Ecto neural progenitor cell (in vitro differentiated cells): Measurements from ENCODE around the gene ANGPT4.
"Not testable (repeated sequence)": the region's sequence is repeated elsewhere in the genome, so short reads cannot be mapped to it uniquely, and the experiment has no call there.

Source experiments
- DNase-seq: peaks from one replicate; pipeline ENCODE4 v3.0.0-alpha.2; 2018; ENCODE audit warnings: low spot score

The ANGPT4 gene

DNA sequence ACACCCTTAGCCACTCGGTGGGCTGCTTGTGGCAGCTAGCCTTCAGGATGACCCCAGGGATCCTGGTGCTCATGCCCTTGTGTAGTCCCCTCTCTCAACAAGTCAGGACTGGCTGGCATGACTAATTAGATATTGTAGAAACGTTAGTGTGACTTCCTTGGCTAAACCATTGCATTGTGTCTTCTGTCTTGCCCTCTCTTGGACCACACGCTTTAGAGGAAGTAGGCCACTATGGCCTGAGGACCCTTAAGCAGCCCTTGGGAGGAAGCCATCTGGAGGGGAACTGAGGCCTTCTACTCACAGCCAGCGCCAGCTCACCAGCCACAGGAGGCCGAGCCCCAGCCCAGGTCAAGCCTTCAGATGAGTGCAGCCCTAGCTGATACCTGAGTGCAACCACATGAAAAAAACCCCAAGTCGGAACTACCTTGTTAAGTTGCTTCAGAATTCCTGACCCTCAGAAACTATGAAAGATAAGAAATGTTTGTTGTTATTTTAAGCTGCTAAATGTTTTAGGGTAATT lies 10.1 kb downstream of the ANGPT4 start:
- no peak for DNase-seq

- no peak for DNase-seq
These were observed 10.7 kb downstream of the ANGPT4 start for GRCh38 chr20:905396-905961.

DNA sequence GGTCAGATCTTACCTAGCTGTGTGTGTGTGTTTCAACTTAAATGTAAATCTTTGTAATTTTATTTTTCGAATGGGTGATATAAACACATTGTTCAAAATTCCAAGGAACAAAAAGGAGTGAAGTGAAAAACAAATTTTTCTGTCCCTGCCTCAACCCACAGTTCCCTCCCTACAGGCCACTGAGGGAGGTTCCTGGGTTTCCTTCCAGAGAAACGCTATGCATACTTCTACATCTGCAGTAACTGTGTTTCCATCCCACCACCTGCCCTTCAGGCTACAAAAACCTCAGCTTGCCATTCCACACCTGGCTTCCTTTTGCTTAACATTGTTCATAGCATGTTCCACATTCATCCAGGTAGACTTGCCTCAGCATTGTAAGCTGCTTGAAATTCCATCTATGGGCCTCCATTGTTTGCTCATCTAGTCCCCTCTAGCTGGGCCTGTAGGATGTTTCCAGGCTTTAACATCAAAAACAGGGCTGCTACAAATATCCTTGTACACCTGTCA lies 12.0 kb downstream of the ANGPT4 start:
- DNase-seq: no peak

- not testable (repeated sequence) for DNase-seq
These were observed 18.7 kb downstream of the ANGPT4 start for GRCh38 chr20:897436-897835.

GRCh38 chr20:896501-897025 lies 19.6 kb downstream of the ANGPT4 start:
- DNase-seq: no peak

GRCh38 chr20:892371-892770 lies 23.8 kb downstream of the ANGPT4 start:
- DNase-seq: not testable (repeated sequence)

DNA sequence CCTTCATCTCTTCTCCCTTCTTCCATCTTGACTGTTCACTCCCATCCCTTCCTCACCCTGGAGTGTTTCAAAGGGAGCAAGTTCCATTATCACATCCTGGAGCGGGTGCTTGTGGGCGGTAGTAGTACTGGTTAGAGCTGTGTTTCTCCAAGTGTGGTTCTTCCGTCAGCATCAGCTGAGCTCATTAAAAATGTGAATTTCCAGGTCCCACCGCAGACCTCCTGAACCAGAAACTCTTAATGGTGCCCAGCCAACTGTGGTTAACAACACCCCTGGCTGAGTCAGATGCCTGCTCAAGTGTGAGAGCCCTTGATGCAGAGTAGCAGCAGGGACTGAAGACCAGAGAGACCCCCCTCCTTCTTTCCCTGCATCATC lies 24.4 kb downstream of the ANGPT4 start:
- no peak for DNase-seq

DNA sequence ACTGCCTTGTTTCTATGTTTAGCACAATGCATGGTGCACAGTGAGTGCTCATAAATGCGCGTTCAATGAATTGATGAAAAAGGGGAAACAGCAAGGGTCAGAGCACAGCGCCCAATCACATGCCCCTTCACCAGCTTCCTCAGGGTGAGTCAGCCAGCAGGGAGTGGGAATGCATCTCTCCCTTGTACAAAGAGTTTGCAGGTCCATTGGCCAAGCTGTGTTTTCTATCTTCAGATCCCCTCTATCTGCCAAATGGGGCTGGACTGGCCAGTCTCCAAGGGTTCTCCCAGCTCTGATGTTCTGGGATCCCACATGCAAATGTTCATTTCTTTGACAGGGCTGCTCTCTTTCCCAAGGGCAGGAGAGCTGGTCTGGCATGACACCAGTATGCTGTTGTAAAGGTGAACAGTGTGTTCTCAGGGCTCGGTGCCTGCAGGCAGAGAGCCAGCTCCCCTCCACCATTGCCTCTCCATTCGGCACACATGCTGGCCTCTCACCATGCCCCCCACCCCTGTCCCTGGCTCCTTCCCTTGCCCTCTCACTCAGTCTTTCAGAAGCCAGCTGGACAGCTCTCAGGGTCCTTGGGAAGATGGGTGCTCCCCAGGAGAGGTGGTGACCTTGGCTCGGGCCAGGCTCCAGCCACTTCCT lies 25.0 kb downstream of the ANGPT4 start:
- no peak for DNase-seq

GRCh38 chr20:890666-891057 lies 25.5 kb downstream of the ANGPT4 start:
- no peak for DNase-seq

DNA sequence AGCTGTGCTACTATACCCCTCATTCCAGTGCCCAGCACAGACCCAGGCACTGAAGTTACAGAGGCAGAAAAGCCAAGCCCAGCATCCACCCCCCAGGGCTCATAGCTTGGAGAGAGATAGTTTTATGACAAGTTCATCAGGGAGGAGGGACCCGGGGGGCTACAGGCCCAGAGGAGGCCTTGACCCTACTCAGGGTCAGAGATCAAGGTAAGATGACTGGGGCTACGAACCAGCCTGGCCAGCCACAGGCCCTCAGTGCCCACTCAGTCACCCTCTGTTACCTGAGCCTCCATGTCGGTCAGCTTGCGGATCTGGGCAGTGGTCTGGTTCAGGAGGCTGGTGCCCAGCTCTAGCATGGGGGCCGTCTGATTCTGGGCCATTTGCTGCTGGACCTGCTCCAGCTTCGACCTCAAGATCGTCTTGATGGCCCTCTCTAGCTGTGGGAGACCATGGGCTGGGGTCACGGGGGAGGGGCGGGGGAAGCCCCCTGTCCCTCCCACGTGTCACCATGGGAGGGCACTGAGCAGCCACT lies 26.1 kb downstream of the ANGPT4 start:
- no peak for DNase-seq

DNA sequence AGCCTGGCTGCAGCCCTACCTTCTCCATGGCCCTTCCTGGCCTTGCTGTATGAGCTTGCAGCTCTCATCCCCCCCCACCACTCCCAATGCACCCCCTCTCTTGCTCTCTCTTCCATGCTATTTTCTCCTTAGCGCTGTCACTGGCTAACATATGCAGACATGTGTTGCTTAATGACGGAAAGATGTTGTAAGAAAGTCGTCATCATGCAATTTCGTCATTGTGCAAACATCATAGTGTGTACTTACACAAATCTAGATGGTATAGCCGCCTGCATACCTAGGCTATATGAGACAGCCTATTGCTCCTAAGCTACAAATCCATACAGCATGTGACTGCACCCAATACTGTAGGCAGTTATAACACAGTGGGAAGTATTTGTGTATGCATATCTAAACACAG lies 27.0 kb downstream of the ANGPT4 start:
- no peak for DNase-seq

GRCh38 chr20:888057-888456 lies 28.1 kb downstream of the ANGPT4 start:
- no peak for DNase-seq

DNA sequence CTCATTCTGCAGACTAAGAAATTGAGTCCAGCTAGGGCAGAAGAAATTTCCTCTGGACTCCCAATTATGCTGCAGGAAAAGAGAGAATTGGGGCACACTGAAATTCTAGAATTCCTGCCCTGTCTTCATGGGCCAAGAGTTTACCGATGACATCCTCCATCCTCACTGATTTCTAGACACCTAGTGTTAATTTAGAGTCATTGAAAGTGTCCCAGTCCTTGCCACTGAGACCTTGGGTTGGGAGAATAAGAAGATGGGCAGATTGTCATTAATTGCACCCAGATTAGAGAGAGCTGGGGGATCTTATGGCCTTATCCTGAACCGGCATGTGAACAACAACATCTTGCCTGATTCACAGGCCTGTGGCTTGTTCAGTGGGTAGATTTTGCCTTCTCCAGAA lies 29.0 kb downstream of the ANGPT4 start:
- DNase-seq: no peak

GRCh38 chr20:884983-885952 lies 30.9 kb downstream of the ANGPT4 start:
- DNase-seq: peak; percentile 87

- no peak for DNase-seq
These were observed 34.4 kb downstream of the ANGPT4 start for GRCh38 chr20:881783-882144.

- DNase-seq: no peak
These were observed 34.9 kb downstream of the ANGPT4 start for GRCh38 chr20:881051-881782.

- no peak for DNase-seq
These were observed 36.5 kb downstream of the ANGPT4 start for GRCh38 chr20:879626-880025.

- peak; percentile 72 for DNase-seq
These were observed 37.4 kb downstream of the ANGPT4 start for GRCh38 chr20:878511-879307.

DNA sequence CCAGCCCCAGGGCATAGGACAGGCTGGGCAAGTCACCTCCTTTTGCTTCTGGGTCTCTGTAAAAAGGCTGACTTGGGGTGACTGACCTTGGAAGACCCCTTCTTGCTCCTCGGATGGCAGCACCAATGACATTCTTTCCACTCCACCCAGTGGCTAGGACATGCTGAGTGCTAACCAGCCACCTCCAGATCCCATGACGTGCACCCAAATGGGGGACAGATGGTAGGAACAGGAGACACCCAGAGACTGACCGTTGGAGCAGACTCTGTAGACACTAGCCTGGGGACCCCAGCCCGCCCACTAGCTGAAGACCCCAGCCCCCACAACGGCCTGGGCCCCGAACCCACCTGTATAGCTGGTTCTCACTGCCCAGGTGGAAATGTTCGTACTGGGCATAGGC lies 38.3 kb downstream of the ANGPT4 start:
- no peak for DNase-seq

DNA sequence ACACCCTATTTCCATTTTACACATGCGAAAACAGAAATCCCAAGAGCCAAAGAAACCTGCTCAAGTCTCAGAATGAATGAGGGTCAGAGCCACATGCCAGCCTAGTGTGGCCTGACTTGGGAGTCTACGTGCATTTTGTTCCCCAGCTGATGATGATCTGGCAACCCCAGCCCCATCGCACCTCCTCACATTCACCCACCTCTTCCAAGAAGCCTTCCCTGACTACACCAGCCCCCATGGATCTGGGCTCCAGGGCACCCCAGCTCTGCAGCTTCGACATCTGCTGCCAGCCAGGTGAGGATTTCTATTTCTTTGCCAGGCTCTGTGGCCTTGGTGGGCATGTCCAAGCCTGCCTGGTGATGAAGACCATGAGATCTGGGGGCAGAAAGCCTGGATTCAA lies 41.0 kb downstream of the ANGPT4 start:
- no peak for DNase-seq
